ENCODE data around the gene MCTP1. TPM values are rescaled to one million over a fixed set of nuclear protein-coding genes. Genes with fewer than 3 reads are reported as not detected.

MCTP1 gene
- total and polyA plus RNA-seq, 2 donors, result 5.9 to 20.2 TPM

- Histone ChIP-seq H3K27ac (ENCODE audit: low read depth in 1 of 2, low read length in 1 of 2) (no peak overlapping the region), H3K36me3 (ENCODE audit: control insufficient read depth in 2 of 2, insufficient read depth in 2 of 2, low read length in 1 of 2) (no peaks in the 10 kb centered on the region), H3K9me3 (ENCODE audit: control insufficient read depth in 2 of 2, insufficient read depth in 1 of 2, low read length in 1 of 2) (no peaks in the 10 kb centered on the region), H3K27me3 (ENCODE audit: control insufficient read depth in 2 of 2, insufficient read depth in 1 of 2, low read length in 1 of 2) (no peaks in the 10 kb centered on the region), H3K4me3 (ENCODE audit: low read length in 2 of 2) (no peak overlapping the region), H3K4me1 (ENCODE audit: control insufficient read depth in 2 of 2, insufficient read depth in 2 of 2, low read length in 2 of 2) (no peaks in the 10 kb centered on the region)
- 96% methylated on average over 3 of the region's 3 CpGs for WGBS
- DNase-seq (ENCODE audit: low read depth in 6 of 9, low spot score in 9 of 9), result no peak
Observed at GRCh38 chr5:95130941-95131340, 154.0 kb downstream of the MCTP1 start.

- no peaks in the 10 kb centered on the region for H3K27me3 ChIP-seq (ENCODE audit: control insufficient read depth in 2 of 2, insufficient read depth in 1 of 2, low read length in 1 of 2)
- no peaks in the 10 kb centered on the region for H3K36me3 ChIP-seq (ENCODE audit: control insufficient read depth in 2 of 2, insufficient read depth in 2 of 2, low read length in 1 of 2)
- WGBS, result 98% methylated on average over 1 of the region's 1 CpG
- no peaks in the 10 kb centered on the region for H3K4me1 ChIP-seq (ENCODE audit: control insufficient read depth in 2 of 2, insufficient read depth in 2 of 2, low read length in 2 of 2)
- DNase-seq (ENCODE audit: low read depth in 6 of 9, low spot score in 9 of 9), result no peak
- no peaks in the 10 kb centered on the region for H3K9me3 ChIP-seq (ENCODE audit: control insufficient read depth in 2 of 2, insufficient read depth in 1 of 2, low read length in 1 of 2)
- no peak overlapping the region for H3K4me3 ChIP-seq (ENCODE audit: low read length in 2 of 2)
- no peak overlapping the region for H3K27ac ChIP-seq (ENCODE audit: low read depth in 1 of 2, low read length in 1 of 2)
Observed at GRCh38 chr5:95124731-95125130, 160.2 kb downstream of the MCTP1 start.

GRCh38 chr5:95124101-95124500 is 160.8 kb downstream of the MCTP1 start:
- H3K9me3 ChIP-seq (ENCODE audit: control insufficient read depth in 2 of 2, insufficient read depth in 1 of 2, low read length in 1 of 2), result no peaks in the 10 kb centered on the region
- WGBS, result 95% methylated on average over 2 of the region's 2 CpGs
- no peaks in the 10 kb centered on the region for H3K4me1 ChIP-seq (ENCODE audit: control insufficient read depth in 2 of 2, insufficient read depth in 2 of 2, low read length in 2 of 2)
- H3K4me3 ChIP-seq (ENCODE audit: low read length in 2 of 2), result no peak overlapping the region
- DNase-seq (ENCODE audit: low read depth in 6 of 9, low spot score in 9 of 9), result no peak
- no peak overlapping the region for H3K27ac ChIP-seq (ENCODE audit: low read depth in 1 of 2, low read length in 1 of 2)
- H3K36me3 ChIP-seq (ENCODE audit: control insufficient read depth in 2 of 2, insufficient read depth in 2 of 2, low read length in 1 of 2), result no peaks in the 10 kb centered on the region
- no peaks in the 10 kb centered on the region for H3K27me3 ChIP-seq (ENCODE audit: control insufficient read depth in 2 of 2, insufficient read depth in 1 of 2, low read length in 1 of 2)

GRCh38 chr5:95114902-95115301 is 170.0 kb downstream of the MCTP1 start:
- H3K36me3 ChIP-seq (ENCODE audit: control insufficient read depth in 2 of 2, insufficient read depth in 2 of 2, low read length in 1 of 2), result no peaks in the 10 kb centered on the region
- no peak for DNase-seq (ENCODE audit: low read depth in 6 of 9, low spot score in 9 of 9)
- no peaks in the 10 kb centered on the region for H3K9me3 ChIP-seq (ENCODE audit: control insufficient read depth in 2 of 2, insufficient read depth in 1 of 2, low read length in 1 of 2)
- 94% methylated on average over 1 of the region's 1 CpG for WGBS
- no peak overlapping the region for H3K4me3 ChIP-seq (ENCODE audit: low read length in 2 of 2)
- no peaks in the 10 kb centered on the region for H3K27me3 ChIP-seq (ENCODE audit: control insufficient read depth in 2 of 2, insufficient read depth in 1 of 2, low read length in 1 of 2)
- H3K27ac ChIP-seq (ENCODE audit: low read depth in 1 of 2, low read length in 1 of 2), result no peak overlapping the region
- H3K4me1 ChIP-seq (ENCODE audit: control insufficient read depth in 2 of 2, insufficient read depth in 2 of 2, low read length in 2 of 2), result no peaks in the 10 kb centered on the region

- H3K27me3 ChIP-seq (ENCODE audit: control insufficient read depth in 2 of 2, insufficient read depth in 1 of 2, low read length in 1 of 2), result no peaks in the 10 kb centered on the region
- no peaks in the 10 kb centered on the region for H3K4me1 ChIP-seq (ENCODE audit: control insufficient read depth in 2 of 2, insufficient read depth in 2 of 2, low read length in 2 of 2)
- WGBS, result 95% methylated on average over 4 of the region's 4 CpGs
- no peaks in the 10 kb centered on the region for H3K9me3 ChIP-seq (ENCODE audit: control insufficient read depth in 2 of 2, insufficient read depth in 1 of 2, low read length in 1 of 2)
- H3K4me3 ChIP-seq (ENCODE audit: low read length in 2 of 2), result no peak overlapping the region
- DNase-seq (ENCODE audit: low read depth in 6 of 9, low spot score in 9 of 9), result no peak
- no peaks in the 10 kb centered on the region for H3K36me3 ChIP-seq (ENCODE audit: control insufficient read depth in 2 of 2, insufficient read depth in 2 of 2, low read length in 1 of 2)
- H3K27ac ChIP-seq (ENCODE audit: low read depth in 1 of 2, low read length in 1 of 2), result no peak overlapping the region
Observed at GRCh38 chr5:95114305-95114704, 170.6 kb downstream of the MCTP1 start.

- WGBS, result 93% methylated on average over 4 of the region's 4 CpGs
- Histone ChIP-seq H3K4me3 (ENCODE audit: low read length in 2 of 2) (no peak overlapping the region), H3K4me1 (ENCODE audit: control insufficient read depth in 2 of 2, insufficient read depth in 2 of 2, low read length in 2 of 2) (no peaks in the 10 kb centered on the region), H3K27ac (ENCODE audit: low read depth in 1 of 2, low read length in 1 of 2) (no peak overlapping the region), H3K9me3 (ENCODE audit: control insufficient read depth in 2 of 2, insufficient read depth in 1 of 2, low read length in 1 of 2) (no peaks in the 10 kb centered on the region), H3K36me3 (ENCODE audit: control insufficient read depth in 2 of 2, insufficient read depth in 2 of 2, low read length in 1 of 2) (no peaks in the 10 kb centered on the region), H3K27me3 (ENCODE audit: control insufficient read depth in 2 of 2, insufficient read depth in 1 of 2, low read length in 1 of 2) (no peaks in the 10 kb centered on the region)
- DNase-seq (ENCODE audit: low read depth in 6 of 9, low spot score in 9 of 9), result no peak
Observed at GRCh38 chr5:95113489-95113888, 171.4 kb downstream of the MCTP1 start.

GRCh38 chr5:95111141-95111540 is 173.8 kb downstream of the MCTP1 start:
- H3K27ac ChIP-seq (ENCODE audit: low read depth in 1 of 2, low read length in 1 of 2), result no peak overlapping the region
- no peaks in the 10 kb centered on the region for H3K4me1 ChIP-seq (ENCODE audit: control insufficient read depth in 2 of 2, insufficient read depth in 2 of 2, low read length in 2 of 2)
- no peak for DNase-seq (ENCODE audit: low read depth in 6 of 9, low spot score in 9 of 9)
- H3K9me3 ChIP-seq (ENCODE audit: control insufficient read depth in 2 of 2, insufficient read depth in 1 of 2, low read length in 1 of 2), result no peaks in the 10 kb centered on the region
- H3K4me3 ChIP-seq (ENCODE audit: low read length in 2 of 2), result no peak overlapping the region
- H3K36me3 ChIP-seq (ENCODE audit: control insufficient read depth in 2 of 2, insufficient read depth in 2 of 2, low read length in 1 of 2), result no peaks in the 10 kb centered on the region
- H3K27me3 ChIP-seq (ENCODE audit: control insufficient read depth in 2 of 2, insufficient read depth in 1 of 2, low read length in 1 of 2), result no peaks in the 10 kb centered on the region

GRCh38 chr5:95110118-95110517 is 174.8 kb downstream of the MCTP1 start:
- DNase-seq (ENCODE audit: low read depth in 6 of 9, low spot score in 9 of 9), result peak in 1 of 9 donors; percentile 4
- Histone ChIP-seq H3K27ac (ENCODE audit: low read depth in 1 of 2, low read length in 1 of 2) (no peak overlapping the region), H3K36me3 (ENCODE audit: control insufficient read depth in 2 of 2, insufficient read depth in 2 of 2, low read length in 1 of 2) (no peaks in the 10 kb centered on the region), H3K27me3 (ENCODE audit: control insufficient read depth in 2 of 2, insufficient read depth in 1 of 2, low read length in 1 of 2) (no peaks in the 10 kb centered on the region), H3K4me1 (ENCODE audit: control insufficient read depth in 2 of 2, insufficient read depth in 2 of 2, low read length in 2 of 2) (no peaks in the 10 kb centered on the region), H3K4me3 (ENCODE audit: low read length in 2 of 2) (no peak overlapping the region), H3K9me3 (ENCODE audit: control insufficient read depth in 2 of 2, insufficient read depth in 1 of 2, low read length in 1 of 2) (no peaks in the 10 kb centered on the region)
- 49% methylated on average over 1 of the region's 1 CpG for WGBS

- H3K27ac ChIP-seq (ENCODE audit: low read depth in 1 of 2, low read length in 1 of 2), result no peak overlapping the region
- WGBS, result 94% methylated on average over 2 of the region's 2 CpGs
- H3K27me3 ChIP-seq (ENCODE audit: control insufficient read depth in 2 of 2, insufficient read depth in 1 of 2, low read length in 1 of 2), result no peaks in the 10 kb centered on the region
- no peaks in the 10 kb centered on the region for H3K36me3 ChIP-seq (ENCODE audit: control insufficient read depth in 2 of 2, insufficient read depth in 2 of 2, low read length in 1 of 2)
- no peaks in the 10 kb centered on the region for H3K9me3 ChIP-seq (ENCODE audit: control insufficient read depth in 2 of 2, insufficient read depth in 1 of 2, low read length in 1 of 2)
- H3K4me1 ChIP-seq (ENCODE audit: control insufficient read depth in 2 of 2, insufficient read depth in 2 of 2, low read length in 2 of 2), result no peaks in the 10 kb centered on the region
- no peak overlapping the region for H3K4me3 ChIP-seq (ENCODE audit: low read length in 2 of 2)
- no peak for DNase-seq (ENCODE audit: low read depth in 6 of 9, low spot score in 9 of 9)
Observed at GRCh38 chr5:95107138-95107537, 177.8 kb downstream of the MCTP1 start.

GRCh38 chr5:95105638-95106037 is 179.3 kb downstream of the MCTP1 start:
- no peak overlapping the region for H3K27ac ChIP-seq (ENCODE audit: low read depth in 1 of 2, low read length in 1 of 2)
- H3K36me3 ChIP-seq (ENCODE audit: control insufficient read depth in 2 of 2, insufficient read depth in 2 of 2, low read length in 1 of 2), result no peaks in the 10 kb centered on the region
- DNase-seq (ENCODE audit: low read depth in 6 of 9, low spot score in 9 of 9), result no peak
- no peak overlapping the region for H3K4me3 ChIP-seq (ENCODE audit: low read length in 2 of 2)
- 100% methylated on average over 1 of the region's 1 CpG for WGBS
- H3K27me3 ChIP-seq (ENCODE audit: control insufficient read depth in 2 of 2, insufficient read depth in 1 of 2, low read length in 1 of 2), result no peaks in the 10 kb centered on the region
- H3K9me3 ChIP-seq (ENCODE audit: control insufficient read depth in 2 of 2, insufficient read depth in 1 of 2, low read length in 1 of 2), result no peaks in the 10 kb centered on the region
- no peaks in the 10 kb centered on the region for H3K4me1 ChIP-seq (ENCODE audit: control insufficient read depth in 2 of 2, insufficient read depth in 2 of 2, low read length in 2 of 2)
